ENCODE data around the gene SH2D1B. TPM values are rescaled to one million over a fixed set of nuclear protein-coding genes. Genes with fewer than 3 reads are reported as not detected.

SH2D1B gene
- total RNA-seq, 4 donors from 2014 or later: not detected

DNA sequence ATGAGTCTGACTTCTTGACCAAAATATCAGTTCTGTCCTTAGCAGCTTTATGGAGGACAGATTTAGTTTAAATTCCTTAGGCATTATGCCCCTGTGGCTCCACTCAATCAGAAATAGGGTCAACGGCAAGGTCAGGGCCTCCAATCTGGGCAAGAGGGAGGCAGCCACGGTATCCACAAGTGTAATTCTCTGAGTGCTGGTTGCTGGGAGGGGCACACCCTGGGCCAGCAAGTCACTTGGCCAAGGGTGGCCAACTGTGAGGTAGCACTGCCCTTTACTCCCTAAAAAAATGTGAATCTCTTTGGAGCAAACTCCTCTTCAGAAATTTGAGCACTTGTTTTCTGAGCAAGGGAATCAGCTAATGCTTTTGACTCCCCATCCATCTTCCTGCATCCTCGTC lies 48.1 kb downstream of the SH2D1B start:
- DNase-seq (ENCODE audit: low spot score in 2 of 2): no peak
- 71 to 74% methylated on average over 3 of the region's 3 CpGs for WGBS, 2 donors
- Histone ChIP-seq H3K27me3 (no peaks in the 10 kb centered on the region), H3K27ac (no peak overlapping the region), H3K4me3 (no peak overlapping the region), H3K9me3 (no peaks in the 10 kb centered on the region), H3K36me3 (peaks cover 0 to 14% (median 0%) of the 10 kb centered on the region in 3 donors), H3K4me1 (no peaks in the 10 kb centered on the region)
- TF ChIP-seq, protein P1, sequence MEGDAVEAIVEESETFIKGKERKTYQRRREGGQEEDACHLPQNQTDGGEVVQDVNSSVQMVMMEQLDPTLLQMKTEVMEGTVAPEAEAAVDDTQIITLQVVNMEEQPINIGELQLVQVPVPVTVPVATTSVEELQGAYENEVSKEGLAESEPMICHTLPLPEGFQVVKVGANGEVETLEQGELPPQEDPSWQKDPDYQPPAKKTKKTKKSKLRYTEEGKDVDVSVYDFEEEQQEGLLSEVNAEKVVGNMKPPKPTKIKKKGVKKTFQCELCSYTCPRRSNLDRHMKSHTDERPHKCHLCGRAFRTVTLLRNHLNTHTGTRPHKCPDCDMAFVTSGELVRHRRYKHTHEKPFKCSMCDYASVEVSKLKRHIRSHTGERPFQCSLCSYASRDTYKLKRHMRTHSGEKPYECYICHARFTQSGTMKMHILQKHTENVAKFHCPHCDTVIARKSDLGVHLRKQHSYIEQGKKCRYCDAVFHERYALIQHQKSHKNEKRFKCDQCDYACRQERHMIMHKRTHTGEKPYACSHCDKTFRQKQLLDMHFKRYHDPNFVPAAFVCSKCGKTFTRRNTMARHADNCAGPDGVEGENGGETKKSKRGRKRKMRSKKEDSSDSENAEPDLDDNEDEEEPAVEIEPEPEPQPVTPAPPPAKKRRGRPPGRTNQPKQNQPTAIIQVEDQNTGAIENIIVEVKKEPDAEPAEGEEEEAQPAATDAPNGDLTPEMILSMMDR (IDR thresholded peaks at IDR 0.05): no peak
- TF ChIP-seq POLR2A (IDR thresholded peaks at IDR 0.05): no peak
- TF ChIP-seq EP300 (IDR thresholded peaks at IDR 0.05): no peak

DNA sequence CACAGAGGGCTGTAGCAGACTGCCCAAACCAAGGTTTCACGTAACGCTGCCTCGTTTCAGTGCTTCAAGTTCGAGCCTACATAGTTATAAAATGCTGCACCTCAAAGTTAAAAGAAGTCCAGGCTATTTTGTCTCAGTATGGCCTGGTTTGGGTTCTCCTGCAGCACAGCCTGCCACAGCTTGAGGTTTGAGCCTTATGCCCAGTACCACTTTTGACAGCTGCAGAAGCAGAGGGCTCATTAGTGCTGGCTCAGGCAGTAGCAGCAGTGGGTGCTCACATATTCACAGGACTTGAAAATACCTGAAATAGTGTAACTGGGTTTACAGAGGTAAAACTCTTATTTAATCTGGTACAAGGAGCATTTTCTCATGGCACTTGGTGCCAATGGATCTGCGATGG lies 50.6 kb downstream of the SH2D1B start:
- TF ChIP-seq, protein P1 (IDR thresholded peaks at IDR 0.05): no peak
- no peak for TF ChIP-seq EP300 (IDR thresholded peaks at IDR 0.05)
- TF ChIP-seq POLR2A (IDR thresholded peaks at IDR 0.05): no peak
- no peak overlapping the region for H3K27ac ChIP-seq
- H3K27me3 ChIP-seq: no peaks in the 10 kb centered on the region
- no peaks in the 10 kb centered on the region for H3K4me1 ChIP-seq
- DNase-seq (ENCODE audit: low spot score in 2 of 2): no peak
- 84% methylated on average over 5 of the region's 5 CpGs for WGBS, 2 donors
- H3K9me3 ChIP-seq: no peaks in the 10 kb centered on the region
- peaks cover 0 to 9% (median 0%) of the 10 kb centered on the region in 3 donors for H3K36me3 ChIP-seq
- no peak overlapping the region for H3K4me3 ChIP-seq

DNA sequence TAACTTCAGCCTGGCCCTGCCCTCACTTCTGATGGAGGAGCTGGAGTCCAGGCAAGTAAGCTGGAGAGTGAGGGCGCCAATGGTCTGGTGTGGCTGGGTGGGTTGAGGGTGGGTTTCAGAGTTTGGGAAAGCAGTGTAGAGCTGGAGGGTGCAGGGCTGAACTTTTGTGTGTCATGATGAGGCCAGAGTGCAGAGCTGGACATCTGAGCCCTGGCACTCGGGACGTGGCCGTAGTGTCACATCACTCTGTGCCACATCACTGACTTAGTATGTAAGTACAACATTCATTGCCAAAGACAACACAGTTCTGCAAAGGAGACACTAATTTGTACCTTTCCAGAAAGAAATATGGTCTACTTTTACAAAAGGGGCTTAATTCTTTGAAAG lies 51.1 kb downstream of the SH2D1B start:
- peaks cover 0 to 11% (median 0%) of the 10 kb centered on the region in 3 donors for H3K36me3 ChIP-seq
- H3K4me1 ChIP-seq: no peaks in the 10 kb centered on the region
- WGBS, 2 donors: 91 to 93% methylated on average over 4 of the region's 4 CpGs

DNA sequence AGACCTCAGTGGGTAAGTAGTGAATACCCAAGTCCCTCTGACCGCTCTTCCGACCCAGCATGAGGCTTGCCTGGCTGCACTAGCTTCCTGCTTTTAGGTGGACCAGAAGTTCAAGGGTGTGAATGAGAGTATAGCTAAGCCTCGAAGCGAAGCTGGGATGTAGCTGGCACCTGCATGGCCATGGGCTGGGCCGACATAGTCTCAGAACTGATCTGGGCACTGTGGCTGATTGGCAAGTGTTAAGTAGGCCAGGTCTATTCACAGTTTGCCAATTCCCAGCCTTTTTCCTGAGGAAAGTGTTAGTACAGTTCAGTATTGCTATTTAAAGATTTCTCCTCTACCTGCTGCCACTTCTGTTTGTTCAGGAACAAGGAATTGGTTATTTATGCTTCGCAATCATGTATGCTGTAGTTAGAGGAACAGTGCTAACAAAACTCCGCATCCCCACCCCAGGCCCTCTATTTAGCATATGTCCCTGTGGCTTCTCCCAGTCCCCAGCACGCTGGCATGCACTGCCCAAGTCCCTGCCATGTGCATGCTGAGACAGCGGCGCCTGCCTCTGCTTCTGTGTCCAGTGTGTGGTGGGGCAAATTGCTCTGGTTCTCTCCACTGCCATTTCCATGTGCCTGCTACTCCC lies 51.6 kb downstream of the SH2D1B start:
- no peak for TF ChIP-seq POLR2A (IDR thresholded peaks at IDR 0.05)
- TF ChIP-seq EP300 (IDR thresholded peaks at IDR 0.05): no peak
- TF ChIP-seq, protein P1 (IDR thresholded peaks at IDR 0.05): no peak
- WGBS, 2 donors: 87 to 95% methylated on average over 10 of the region's 10 CpGs

More for the DNA sequence above, 51.1 kb downstream of the SH2D1B start:
- no peak for DNase-seq (ENCODE audit: low spot score in 2 of 2)
- H3K27me3 ChIP-seq: no peaks in the 10 kb centered on the region
- no peak overlapping the region for H3K4me3 ChIP-seq
- TF ChIP-seq, protein P1 (IDR thresholded peaks at IDR 0.05): no peak
- no peak for TF ChIP-seq EP300 (IDR thresholded peaks at IDR 0.05)
- TF ChIP-seq POLR2A (IDR thresholded peaks at IDR 0.05): no peak
- H3K27ac ChIP-seq: no peak overlapping the region
- no peaks in the 10 kb centered on the region for H3K9me3 ChIP-seq

DNA sequence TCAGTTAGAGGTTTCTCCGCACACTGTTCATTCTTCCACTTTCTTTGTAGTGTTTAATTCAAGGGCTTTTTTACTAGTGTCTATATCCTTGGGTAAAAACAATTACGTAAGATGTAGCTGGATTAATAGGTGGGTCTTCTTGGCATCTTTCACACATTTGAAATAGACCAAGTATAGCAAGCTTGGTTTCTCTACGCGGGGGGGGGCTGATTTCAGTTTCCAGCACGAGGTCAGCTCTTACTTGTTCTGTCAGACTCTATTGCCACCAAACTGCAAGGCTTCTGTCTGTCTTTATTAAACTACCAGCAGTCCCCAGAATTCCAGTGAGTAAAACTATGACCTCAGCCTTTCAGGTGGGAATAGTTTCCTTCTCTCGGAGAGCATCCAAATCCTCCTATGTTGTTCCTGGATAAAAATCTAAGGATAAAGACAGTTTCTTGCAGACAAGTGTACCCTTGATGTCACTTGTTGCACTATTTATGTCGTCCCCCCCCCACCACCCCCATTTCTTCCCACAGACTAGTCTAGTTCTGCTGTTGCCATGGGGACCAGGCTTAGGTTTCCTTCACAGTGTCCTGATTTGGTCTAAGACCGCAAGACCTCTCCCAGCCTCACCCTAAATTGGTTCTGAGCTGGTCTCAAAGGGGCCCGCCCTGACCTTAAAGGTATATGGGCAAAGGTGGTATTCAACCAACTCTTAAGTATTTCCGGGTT lies 52.3 kb downstream of the SH2D1B start:
- Histone ChIP-seq H3K36me3 (peaks cover 0 to 22% (median 0%) of the 10 kb centered on the region in 3 donors), H3K27me3 (no peaks in the 10 kb centered on the region), H3K4me3 (no peak overlapping the region), H3K27ac (no peak overlapping the region), H3K4me1 (no peaks in the 10 kb centered on the region), H3K9me3 (no peaks in the 10 kb centered on the region)
- TF ChIP-seq POLR2A (IDR thresholded peaks at IDR 0.05): no peak
- TF ChIP-seq EP300 (IDR thresholded peaks at IDR 0.05): no peak
- TF ChIP-seq, protein P1 (IDR thresholded peaks at IDR 0.05): no peak
- no peak for DNase-seq (ENCODE audit: low spot score in 2 of 2)
- WGBS, 2 donors: 90 to 96% methylated on average over 10 of the region's 10 CpGs

More for the DNA sequence above, 51.6 kb downstream of the SH2D1B start:
- Histone ChIP-seq H3K4me1 (no peaks in the 10 kb centered on the region), H3K4me3 (no peak overlapping the region), H3K27ac (no peak overlapping the region), H3K27me3 (no peaks in the 10 kb centered on the region), H3K36me3 (peaks cover 0 to 15% (median 0%) of the 10 kb centered on the region in 3 donors), H3K9me3 (no peaks in the 10 kb centered on the region)
- no peak for DNase-seq (ENCODE audit: low spot score in 2 of 2)

All from tibial nerve (tissue), 4 donors.